NCI-H345 (cell line): ENCODE data around the gene DGKQ.

Experiments used
- DNase-seq: peaks from one replicate; lab custom pipeline; 2025; lab: John Stamatoyannopoulos, UW

DGKQ gene

DNA sequence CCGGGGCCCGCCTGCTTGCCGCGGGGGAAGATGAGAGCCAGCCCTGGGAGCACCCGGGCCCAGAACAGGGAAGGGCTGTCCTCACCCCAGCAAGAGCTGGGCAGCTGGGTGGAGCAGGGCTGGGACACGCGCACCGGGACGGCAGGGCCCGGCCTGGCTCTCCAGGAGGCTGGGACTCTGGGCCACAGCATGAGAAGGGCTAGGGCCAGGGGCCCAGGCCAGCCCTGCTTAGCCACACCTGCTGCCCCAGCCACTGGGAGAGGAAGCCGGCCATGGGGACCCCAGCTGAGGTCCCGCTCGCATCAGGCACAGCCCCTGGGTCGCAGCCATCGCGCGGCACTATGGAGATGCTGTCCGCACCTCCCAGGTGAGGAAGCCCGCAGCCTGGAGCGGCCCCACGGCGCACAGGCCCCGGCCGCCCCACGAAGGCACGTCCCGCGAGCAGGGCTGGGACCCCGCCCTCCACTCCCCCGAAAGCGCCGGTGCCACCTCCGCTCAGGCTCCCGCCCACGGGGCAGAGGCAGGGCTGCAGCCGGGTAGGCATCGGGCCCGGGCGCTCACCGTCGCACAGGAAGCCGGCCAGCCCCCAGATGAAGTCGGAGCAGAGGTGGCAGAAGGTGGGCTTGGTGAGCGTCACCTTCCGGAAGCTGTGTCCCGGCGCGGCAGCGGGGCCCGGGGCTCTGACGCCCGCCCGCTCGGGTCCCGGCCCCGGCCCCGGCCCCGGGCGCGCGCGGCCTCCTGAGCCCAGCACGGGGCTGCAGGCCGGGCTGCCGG is 531 bp downstream of the DGKQ start:
- no peak for DNase-seq

DNA sequence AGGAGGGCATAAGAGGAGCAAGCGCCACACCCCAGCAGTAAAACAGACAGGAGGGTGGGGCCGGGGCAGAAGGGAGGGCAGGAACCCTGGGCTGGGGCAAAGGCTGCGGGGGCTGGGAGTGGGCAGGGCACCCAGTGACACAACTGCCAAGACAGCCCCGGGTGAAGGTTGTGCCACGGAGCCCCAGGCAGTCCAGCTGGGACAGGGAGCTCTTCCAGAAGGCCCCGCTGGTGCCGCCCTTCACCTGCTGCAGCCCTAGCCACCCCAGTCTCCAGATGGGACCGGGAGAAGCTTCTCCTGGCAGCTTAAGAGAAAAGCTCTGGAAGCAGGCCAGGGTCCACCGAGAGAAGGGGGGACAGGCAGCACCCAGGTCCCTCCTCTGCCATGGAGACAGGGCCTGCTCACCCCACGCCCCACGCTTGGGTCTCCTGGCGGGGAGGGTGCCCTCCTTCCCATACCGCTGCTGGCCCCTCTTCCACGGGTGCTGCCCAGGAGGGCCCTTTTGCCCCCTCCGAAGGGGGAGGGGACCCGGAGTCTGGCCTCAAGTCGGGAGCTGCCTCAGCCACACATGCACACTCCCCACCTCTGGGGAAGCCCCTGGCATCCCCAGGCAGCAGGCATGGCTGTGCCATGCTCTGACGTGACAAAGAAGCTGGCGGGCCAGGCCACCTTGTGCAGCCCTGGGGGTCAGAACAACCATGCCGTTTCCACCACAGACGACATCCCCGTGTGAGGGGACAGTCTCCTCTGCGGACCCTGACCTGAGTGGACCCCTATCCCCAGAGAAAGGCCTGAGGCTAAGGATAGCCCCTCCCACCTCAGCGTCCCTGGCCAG is 1.5 kb downstream of the DGKQ start:
- DNase-seq, result no peak

DNA sequence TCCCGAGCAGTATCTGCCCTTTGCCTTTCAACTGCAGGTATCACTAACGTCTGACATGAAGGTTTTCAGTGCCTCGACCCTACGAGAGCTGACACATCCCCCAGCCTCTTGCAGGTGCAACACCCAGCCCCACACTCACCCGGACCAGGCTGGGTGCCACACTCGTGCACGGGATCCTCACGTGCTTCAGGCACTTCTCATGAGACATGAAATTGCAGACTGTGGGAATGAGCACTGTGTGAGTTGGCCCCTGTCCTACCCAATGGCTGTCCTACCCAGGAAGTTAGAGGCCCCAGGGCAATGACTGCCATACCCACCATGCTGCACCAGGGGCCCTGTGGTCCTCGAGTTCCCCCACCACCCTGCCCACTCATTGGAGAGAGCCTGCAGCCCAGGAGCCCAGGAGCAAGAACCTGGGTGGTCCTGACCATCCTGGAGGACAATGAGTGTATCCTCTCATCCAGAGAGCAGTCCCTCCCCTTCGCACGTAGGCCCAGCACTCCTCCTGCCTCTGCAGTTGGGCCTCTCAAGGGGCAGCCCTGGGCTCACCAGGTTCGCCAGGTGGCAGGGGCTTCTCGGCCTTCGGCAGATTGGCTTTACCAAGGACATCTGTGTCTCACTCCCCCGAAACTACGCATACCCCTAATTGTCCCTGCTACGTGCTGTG is 2.4 kb downstream of the DGKQ start:
- no peak for DNase-seq

DNA sequence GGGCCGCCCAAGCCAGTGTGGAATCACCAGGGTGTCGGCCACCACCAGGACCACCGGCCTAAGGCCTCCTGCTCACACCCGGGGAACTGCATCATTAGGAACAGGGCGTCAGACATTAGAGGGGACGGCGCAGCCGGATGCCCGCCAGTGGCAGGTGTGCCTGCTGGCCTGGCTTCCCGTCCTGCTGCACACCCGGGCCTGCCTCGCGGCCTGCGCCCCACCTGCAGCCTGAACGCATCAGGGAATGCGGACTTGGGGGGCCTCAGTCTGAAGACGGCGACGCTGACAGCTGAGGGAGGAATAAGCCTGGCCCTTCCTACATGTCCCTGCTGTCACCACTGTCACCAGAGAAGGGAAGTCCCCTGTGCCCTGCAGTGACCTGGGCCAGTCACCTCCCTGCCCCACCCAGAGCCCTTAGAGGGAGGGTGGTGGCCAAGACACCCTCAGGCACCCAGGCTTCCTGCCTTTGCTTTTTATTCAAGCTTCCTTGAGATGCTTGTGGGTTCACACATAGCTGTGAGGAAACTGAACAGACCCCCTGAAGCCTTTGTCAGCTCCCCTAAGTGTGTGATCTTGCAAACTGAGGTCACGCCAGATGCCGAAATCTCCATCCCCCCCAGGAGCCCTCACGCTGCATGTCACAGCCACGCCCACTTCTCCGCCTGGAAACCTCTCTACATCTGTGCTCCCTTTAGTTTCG is 3.2 kb downstream of the DGKQ start:
- no peak for DNase-seq

DNA sequence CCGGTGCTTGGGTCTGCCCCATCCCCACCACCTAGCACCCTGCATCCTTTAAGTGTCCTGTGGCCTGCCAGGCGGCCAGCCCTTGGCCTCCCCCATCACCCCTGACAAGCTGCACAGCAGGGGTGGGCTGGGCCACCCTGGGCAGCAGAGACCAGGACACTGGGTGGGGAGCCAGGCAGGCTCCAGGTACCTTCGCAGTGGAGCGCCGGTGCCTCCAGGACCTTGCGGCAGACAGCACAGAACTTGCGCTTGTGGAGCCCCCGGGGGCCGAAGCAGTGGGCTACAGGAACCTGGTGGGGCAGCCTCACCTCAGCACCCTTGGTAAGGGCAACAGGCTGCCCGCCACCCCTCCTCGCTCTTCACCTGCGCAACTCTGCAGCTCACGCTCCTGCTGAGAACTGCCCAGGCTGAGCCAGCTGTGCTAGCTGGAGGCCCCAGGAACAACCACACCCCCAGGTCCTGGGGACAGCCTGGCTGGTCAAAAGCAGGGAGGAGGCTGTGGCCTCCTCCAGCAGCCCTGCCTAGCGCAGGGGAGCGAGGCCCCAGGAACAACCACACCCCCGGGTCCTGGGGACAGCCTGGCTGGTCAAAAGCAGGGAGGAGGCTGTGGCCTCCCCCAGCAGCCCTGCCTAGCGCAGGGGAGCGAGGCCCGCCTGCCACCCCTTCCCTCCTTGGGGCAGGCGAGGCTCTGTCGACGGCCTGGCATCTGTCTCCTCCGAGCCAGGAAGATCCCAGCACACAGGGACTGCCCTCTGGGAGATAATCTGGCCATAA is 4.6 kb downstream of the DGKQ start:
- no peak for DNase-seq

DNA sequence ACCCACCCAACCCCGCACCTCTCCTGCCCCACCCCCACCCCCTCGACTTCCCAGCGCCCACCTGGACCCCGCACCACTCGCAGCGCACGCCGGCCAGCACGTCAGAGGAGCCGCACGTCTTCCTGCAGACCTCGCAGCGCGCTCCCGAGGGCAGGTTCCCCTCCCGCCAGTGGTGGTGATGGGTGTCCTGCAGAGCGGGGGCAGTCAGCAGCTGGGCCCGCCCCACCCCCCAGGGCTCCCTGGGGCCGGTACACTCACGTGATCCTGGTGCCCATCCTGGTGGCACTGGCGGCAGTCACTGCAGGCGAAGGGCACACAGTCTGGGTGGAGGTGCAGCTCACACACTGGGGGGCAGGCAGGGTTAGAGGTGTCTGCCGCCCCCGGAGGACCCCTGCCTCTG is 5.1 kb downstream of the DGKQ start:
- DNase-seq, result no peak

DNA sequence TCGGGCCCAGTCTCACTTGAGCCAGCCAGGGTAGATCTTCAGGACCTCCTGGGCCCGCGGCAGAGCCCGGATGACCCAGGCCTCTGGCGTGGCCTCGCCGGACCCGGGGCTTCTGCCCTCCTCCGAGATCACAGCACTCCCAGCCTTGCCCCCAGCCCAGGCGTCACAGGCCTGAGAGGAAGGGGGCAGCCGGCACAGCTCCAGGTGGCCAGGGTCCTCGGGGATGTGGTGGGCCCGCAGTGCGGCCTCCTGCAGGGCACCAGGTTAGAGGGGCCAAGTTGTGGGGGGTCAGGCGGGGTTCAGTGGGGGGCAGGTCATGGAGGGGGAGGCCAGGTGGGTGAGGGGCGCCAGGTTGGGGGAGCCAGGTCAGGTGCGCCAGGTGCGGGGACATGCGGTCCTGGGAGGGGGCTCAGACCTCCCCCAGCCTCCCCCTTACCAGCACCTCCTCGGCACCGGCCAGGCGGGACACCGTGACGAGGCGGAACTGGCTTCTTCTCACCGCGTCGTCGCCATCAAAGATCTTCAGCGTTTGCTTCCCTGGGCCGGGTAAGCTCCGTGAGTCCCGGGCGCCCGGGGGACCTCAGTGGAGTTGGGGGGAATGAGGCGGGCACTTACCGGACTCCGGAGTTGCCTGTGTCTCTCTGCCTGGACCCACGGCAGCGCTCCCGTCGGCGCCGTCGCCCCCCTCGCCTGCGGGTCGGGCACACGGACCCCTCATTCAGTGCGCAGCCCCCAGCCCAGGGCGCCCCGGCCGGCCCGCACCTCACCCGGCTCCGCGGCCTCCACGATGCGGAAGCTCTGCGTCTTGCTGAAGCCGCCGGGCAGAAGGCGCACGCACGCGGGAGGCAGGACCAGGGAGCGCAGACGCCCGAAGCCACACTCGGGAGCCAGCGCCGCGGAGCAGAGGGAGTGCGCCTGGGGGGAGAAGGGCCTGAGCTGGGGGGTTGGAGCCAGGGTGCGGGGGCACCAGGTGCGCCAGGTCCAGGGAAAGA is 6.0 kb downstream of the DGKQ start:
- DNase-seq, result no peak

DNA sequence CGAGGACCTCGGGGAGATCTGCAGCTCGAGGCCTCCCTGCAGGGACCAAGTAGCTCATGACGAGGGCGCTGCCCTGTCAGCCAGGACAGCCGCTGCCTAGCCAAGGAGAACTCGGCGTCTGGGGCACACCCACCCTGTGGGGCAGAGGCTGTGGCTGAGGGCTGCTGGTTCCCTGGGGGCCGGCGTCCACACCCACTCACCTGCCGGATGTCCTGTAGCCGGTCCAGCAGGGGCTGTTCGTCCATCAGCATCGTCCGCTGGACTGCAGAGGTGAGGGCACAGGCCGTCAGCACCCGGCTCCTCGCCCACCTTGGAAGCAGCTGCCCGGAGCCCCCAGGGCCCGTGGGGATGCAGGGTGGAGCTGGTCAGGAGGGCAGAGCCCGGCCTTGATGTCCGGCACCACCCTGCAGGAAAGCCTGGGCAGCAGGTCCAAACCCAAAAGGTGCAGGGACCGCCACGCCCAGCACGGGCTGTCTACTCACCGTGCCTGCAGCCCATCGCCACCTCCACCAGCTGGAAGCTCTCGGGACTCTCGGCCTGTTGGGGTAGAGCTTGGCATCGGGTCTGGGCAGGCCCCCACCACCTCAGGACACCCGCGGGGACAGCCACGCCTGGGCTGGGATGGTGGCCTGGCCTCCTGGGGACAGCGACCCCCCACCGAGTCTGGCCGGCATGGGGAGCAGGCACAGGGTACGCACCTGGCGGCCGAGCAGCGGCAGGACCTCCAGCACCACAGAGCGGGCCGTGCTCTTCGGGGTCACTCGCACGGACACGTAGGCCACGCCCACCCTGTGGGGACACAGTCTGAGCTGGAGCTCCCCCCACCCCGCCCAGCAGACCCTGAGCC is 6.9 kb downstream of the DGKQ start:
- DNase-seq, result no peak

DNA sequence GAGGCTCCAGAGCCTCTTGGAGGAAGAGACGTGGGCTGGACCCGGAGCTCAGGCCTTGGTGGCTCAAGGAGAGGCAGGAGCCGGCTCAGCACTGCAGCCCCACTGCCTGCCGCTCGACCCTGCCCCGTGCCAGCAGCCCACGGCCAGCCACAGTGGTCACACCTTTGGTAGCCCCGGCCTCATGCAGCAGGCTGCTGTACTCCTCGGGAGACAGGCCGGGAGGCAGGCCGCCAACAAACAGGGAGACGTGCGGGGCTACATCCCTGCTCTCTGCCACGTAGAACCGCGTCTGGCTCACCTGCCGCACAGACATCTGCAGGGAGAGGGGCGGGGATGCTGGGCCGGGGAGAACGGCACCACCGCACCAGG is 7.6 kb downstream of the DGKQ start:
- DNase-seq, result no peak

DNA sequence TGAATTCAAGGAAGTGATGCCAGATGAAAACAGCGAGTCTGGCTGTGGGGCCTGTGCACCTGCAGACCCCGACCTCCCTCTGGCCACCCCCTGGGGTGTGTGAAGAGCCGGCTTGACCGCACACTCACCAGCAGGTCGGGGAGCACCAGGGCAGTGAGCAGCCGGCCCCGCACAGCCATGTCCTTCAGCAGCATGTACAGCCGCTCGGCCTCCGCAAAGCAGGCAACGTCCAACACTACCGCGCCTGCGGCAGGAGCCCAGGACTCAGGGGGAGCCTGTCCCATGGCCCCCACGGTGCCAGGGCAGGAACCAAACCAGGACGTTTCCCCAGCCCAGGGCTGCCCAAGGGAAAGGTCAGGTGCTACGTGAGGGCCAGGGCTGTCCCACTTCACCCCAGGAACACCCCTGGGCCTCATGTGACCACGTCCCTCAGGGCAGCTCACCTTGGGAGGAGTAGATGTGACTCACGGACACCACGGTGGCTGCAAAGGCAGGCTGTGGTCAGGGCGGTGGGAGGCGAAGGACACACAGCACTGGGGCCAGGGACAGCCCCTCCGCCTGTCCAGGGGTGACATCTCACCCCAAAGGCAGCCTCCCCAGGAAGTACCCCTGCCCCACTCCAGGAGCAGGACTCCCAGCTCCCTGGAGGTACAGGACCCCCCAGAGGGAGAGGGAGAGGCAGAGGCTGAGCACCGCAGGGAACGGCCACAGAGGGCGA is 8.2 kb downstream of the DGKQ start:
- no peak for DNase-seq

DNA sequence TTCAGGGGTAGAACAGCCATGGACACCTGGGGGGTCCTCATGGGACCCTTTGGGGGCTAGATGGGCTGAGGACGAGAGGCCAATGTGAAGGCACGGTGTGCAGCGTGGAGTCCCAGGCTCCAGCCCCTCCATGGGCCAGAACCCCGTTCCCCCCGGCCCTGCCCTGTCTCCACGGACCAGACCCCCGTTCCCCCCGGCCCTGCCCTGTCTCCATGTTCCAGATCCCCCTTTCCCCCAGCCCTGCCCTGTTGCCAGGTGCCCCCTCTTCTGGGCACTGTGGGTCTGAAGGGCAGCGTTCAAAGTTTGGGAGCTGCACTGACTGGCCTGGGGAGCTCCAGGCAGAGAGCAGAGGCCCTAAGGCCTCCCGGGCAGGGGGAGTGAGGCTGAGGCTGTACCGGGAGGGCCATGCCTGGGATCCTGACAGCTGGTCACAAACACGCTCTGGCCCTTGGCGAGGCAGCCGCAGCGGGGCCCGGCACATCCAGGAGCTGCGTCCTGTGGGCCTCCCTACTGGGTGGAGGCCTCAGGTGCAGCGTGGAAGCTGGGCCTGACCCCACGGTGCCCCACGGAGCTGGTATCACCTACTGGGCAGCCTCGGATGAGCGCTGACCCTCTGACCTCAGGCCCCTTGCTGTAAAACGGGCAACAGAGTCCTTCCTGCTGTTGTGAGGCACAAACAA is 8.9 kb downstream of the DGKQ start:
- no peak for DNase-seq

DNA sequence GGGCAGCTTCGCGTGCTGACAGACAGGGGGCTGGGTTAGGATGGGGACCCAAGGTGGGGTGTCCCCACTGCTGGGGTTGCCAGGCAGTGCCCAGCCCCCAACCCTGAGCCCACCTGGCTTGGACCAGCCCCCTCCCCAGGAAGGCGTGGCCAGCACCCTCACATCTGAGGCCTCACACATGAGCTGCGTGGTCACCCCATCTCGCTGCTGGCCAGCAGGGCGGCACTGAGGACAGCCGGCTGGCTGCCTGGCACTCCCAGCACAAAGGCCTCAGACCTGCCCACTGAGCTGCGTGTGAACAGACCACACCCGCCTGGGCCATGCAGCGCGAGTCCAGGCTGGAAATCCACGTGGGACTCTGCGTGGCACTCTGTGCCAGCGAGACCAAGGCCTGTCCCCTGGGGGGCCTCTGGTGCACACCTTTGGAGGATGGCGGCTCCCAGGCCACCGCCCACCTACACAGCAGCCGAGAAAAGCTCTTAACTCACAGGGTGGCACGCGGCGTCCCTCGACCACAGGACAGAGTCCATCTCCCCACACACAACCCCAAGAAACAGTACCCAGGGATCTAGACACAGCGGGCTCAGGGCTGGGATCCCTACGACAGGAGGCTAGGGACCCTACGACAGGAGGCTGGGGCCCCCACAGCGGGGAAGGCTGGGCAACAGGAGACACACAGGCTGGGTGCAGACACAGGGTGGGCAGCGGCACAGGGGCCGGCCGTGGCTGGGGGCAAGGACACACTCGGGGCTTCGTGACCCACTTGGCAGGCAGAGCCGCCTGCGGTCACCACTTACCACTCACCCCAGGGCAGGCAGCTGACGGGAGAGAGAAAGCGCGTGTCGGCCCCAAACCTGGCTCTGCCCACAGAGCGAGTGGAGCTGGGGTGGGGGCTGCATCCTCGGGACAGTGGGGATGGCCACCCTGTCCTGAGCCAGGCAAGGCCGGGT is 9.8 kb downstream of the DGKQ start:
- DNase-seq, result no peak

DNA sequence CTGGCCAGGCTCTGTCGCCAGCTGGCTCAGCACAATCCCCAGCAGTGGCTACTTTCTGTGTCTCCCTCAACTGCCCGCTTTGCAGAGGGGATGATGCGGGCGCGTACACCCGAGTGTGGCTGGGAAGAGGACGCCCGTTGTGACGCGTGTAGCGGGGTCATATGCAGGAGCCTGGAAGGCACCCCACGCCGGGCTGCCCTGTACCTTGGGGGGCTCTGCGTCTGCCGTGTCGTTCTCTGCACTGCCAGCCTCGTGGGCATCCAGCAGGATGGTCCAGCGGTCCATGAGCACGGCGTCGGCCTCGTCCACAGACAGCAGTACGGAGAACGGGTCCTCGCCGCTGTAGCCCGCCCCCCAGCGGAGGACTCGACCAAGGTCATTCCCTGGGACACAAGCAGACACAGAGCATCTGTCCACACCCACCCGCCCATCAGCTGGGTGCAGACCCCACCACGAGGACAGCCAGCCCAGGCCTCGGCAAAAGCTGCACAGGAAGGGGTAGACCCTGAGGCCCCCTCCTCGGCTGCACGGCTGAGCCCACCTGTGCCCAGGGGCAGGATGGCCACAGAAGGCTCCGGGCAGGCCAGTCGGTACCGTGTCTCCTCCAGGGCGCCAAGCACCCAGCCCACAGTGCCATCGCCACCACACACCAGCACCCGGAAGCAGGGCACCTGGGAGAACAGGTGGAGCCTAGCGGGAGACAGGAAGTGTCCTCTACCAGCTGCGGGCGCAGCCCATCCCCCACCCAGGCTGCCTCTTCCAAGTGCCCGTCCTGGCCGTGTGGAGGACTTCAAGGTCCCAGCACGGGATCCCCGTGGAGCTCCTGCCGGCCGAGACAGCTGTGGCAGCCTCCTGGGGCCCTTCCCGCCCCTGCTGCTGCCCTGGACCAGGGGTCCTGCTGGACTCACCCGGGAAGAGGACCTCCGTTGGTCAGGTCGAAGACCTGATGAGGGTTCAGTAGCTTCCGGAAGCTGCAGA is 10.8 kb downstream of the DGKQ start:
- DNase-seq, result no peak

DNA sequence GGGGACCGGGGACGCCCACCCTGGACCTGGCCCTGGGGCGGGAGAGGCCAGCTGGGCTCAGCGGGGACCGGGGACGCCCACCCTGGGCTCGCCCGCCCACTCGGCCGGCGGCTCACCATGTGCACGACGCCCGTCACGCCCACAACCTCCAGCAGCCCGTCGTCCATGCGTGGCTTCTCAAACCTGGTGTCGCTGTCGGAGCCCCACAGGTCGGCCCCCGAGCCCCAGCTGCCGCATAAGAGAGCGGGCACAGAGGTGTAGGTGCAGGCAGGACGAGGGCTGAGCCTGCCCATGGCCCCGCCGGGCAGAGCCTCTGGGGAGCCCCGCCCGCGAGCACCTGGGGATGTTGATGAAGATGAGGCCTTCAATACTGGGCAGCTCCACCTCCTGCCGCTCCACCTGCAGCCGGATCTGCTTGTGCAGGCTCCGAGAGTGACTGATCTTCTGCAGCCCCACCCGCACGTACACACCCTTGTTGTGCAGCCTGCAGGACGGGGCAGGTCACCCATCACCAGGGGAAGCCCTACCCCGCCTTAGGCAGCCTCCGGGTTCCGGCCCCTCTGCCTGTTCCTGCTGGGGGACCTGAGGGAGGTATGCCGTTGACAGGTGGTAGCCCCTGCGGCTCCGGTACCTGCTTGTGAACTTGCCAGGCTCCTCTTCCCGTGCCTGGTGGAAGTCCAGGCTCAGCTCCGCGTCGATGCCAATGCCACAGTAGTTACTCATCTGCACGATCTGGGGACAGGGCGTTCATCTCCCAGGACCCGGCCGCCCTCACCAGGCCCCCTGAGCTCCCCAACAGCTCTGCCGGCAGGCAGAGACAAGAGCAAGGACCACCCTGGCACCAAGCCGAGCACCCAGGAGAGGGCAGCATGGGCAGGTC is 11.8 kb downstream of the DGKQ start:
- no peak for DNase-seq
